Endothelial cell of umbilical vein (primary cell): ENCODE measurements around the gene PCNX1. TPM values are rescaled to one million over a fixed set of nuclear protein-coding genes. Genes with fewer than 3 reads are reported as not detected.

Source experiments
- BruUV-seq: library from RNA; stranded (reverse); fragments of 400-500 nt; replicated peaks from 2 replicates; lab custom pipeline; 2021; lab: Mats Ljungman, UMichigan
- CTCF ChIA-PET: fragments of 300-600, 350-600 bp; sonication (Branson Sonifier 250); formaldehyde crosslinking; loops from one replicate; lab custom pipeline; 2021; ENCODE audit warnings: antibody characterized with exemption, inconsistent platforms; lab: Charles Lee
- POLR2A ChIA-PET: fragments of 300-600, 350-600 bp; sonication (Branson Sonifier 250); formaldehyde crosslinking; loops from one replicate; lab custom pipeline; 2021; ENCODE audit warnings: antibody characterized with exemption, inconsistent platforms; lab: Charles Lee
- DNase-seq: peaks from one replicate; pipeline ENCODE4 v3.0.0-alpha.2; 2011; ENCODE audit warnings: low read depth, low spot score
- FAIRE-seq: peaks from 2 replicates; lab custom pipeline; 2011; peaks lifted over from hg19 to GRCh38; lab: Jason Lieb, UNC
- H2AFZ ChIP-seq: 2 replicates; pipeline ENCODE4 v1.6.0; 2012; ENCODE audit warnings: low read depth, low read length, control low read depth, inconsistent platforms
- H3K27ac ChIP-seq: 2 replicates; pipeline ENCODE4 v1.5.1; 2011; ENCODE audit warnings: low read depth, mild to moderate bottlenecking, control low read depth, low read length, moderate library complexity; ENCODE audit not compliant: insufficient read depth
- H3K27me3 ChIP-seq, 2 experiments: 2 replicates each; pipeline versions ENCODE4 v1.6.0 to v1.6.1; 2011; ENCODE audit warnings: low read length in 2 of 2, mixed read lengths in 1 of 2; ENCODE audit not compliant: control insufficient read depth in 2 of 2, insufficient read depth in 2 of 2
- H3K36me3 ChIP-seq, 2 experiments: 2 replicates in 1 of 2; 3 replicates in 1 of 2; pipeline ENCODE4 v1.5.1; 2011; ENCODE audit warnings: low read length in 2 of 2, mild to moderate bottlenecking in 1 of 2, moderate library complexity in 1 of 2; ENCODE audit not compliant: control insufficient read depth in 2 of 2, insufficient read depth in 2 of 2; ENCODE audit errors: extremely low read depth in 1 of 2
- H3K4me1 ChIP-seq: 3 replicates; pipeline ENCODE4 v1.5.1; 2011; ENCODE audit warnings: mild to moderate bottlenecking, low read length; ENCODE audit not compliant: control insufficient read depth, insufficient read depth; ENCODE audit errors: extremely low read depth
- H3K4me2 ChIP-seq: 2 replicates; pipeline ENCODE4 v1.6.1; 2011; ENCODE audit warnings: low read length, control low read depth, mixed read lengths; ENCODE audit not compliant: insufficient read depth
- H3K4me3 ChIP-seq, 3 experiments: fragments of 200-600 bp in 1 of 3; sonication (generic), shearing (Covaris generic) in 1 of 3; replicated peaks in 1 of 3; 2 replicates each; pipeline ENCODE4 v1.5.1; 2011 to 2016; ENCODE audit warnings: control low read depth in 3 of 3, low read length in 3 of 3, mild to moderate bottlenecking in 2 of 3, inconsistent platforms in 1 of 3, low read depth in 1 of 3, moderate library complexity in 1 of 3; ENCODE audit not compliant: insufficient read depth in 1 of 3
- H3K79me2 ChIP-seq: 2 replicates; pipeline ENCODE4 v1.6.0; 2012; ENCODE audit warnings: low read length, inconsistent platforms; ENCODE audit not compliant: control insufficient read depth, insufficient read depth
- H3K9ac ChIP-seq: replicated peaks from 2 replicates; pipeline ENCODE3; 2011; ENCODE audit warnings: low read length, control low read depth; ENCODE audit not compliant: insufficient read depth; ENCODE audit errors: extremely low read depth
- H3K9me1 ChIP-seq: replicated peaks from 3 replicates; pipeline ENCODE4 v1.6.0; 2011; ENCODE audit warnings: mild to moderate bottlenecking, low read length; ENCODE audit not compliant: control insufficient read depth, insufficient read depth; ENCODE audit errors: extremely low read depth
- H3K9me3 ChIP-seq: replicated peaks from 2 replicates; pipeline ENCODE4 v1.5.1; 2012; ENCODE audit warnings: low read length, inconsistent platforms; ENCODE audit not compliant: control insufficient read depth, insufficient read depth
- H4K20me1 ChIP-seq: replicated peaks from 2 replicates; pipeline ENCODE3; 2011; ENCODE audit warnings: mild to moderate bottlenecking, low read length; ENCODE audit not compliant: control insufficient read depth, insufficient read depth; ENCODE audit errors: extremely low read depth
- EZH2 ChIP-seq: IDR thresholded peaks from 2 replicates; pipeline ENCODE4 v1.6.1; 2012; ENCODE audit warnings: borderline replicate concordance, low read depth, mild to moderate bottlenecking, moderate library complexity, low read length, inconsistent platforms; ENCODE audit not compliant: severe bottlenecking
- FOS ChIP-seq: IDR thresholded peaks from 2 replicates; pipeline ENCODE4 v1.6.1; 2011; ENCODE audit warnings: mild to moderate bottlenecking, low read length, moderate library complexity, borderline replicate concordance; ENCODE audit not compliant: insufficient read depth
- GATA2 ChIP-seq: IDR thresholded peaks from 2 replicates; pipeline ENCODE4 v1.7.0; 2011; ENCODE audit warnings: low read depth, mild to moderate bottlenecking, moderate library complexity, mixed read lengths, low read length; ENCODE audit not compliant: insufficient read length, insufficient read depth
- JUN ChIP-seq: IDR thresholded peaks from 2 replicates; pipeline ENCODE4 v1.6.1; 2011; ENCODE audit warnings: borderline replicate concordance, low read depth; ENCODE audit not compliant: insufficient read length, insufficient read depth
- MYC ChIP-seq: IDR thresholded peaks from one replicate; pipeline ENCODE4 v1.6.1; 2011; ENCODE audit warnings: mild to moderate bottlenecking, low read depth, low read length
- POLR2A ChIP-seq: IDR thresholded peaks from 2 replicates; pipeline ENCODE4 v1.6.1; 2012; ENCODE audit warnings: low read depth, mild to moderate bottlenecking, control low read depth, low read length
- POLR2AphosphoS5 ChIP-seq: IDR thresholded peaks from 2 replicates; pipeline ENCODE4 v1.6.1; 2012; ENCODE audit warnings: low read depth, mild to moderate bottlenecking, control low read depth, low read length, moderate library complexity; ENCODE audit not compliant: insufficient read depth
- dilution Hi-C: fragments of 300-500 bp; cut with MboI; formaldehyde crosslinking; loops from one replicate; pipeline ENCODE4 v1.15.0; 2019; ENCODE audit warnings: low sequenced_read_pairs; ENCODE audit not compliant: extremely low pct_ligation_motif_present
- intact Hi-C: fragments of 100-400 bp; cut with micrococcal nuclease; formaldehyde crosslinking; loops from one replicate; pipeline ENCODE4 v1.10.0; 2022
- polyA plus RNA-seq, 4 experiments: library from polyadenylated mRNA; depleted of rRNA in 3 of 4; stranded (reverse) in 3 of 4; unstranded in 1 of 4; fragments of >200 nt; gene quantifications; 2 replicates each; pipeline versions ENCODE4 v1.2.1 to v1.2.3, GENCODE V29; 2011 to 2012; ENCODE audit warnings: missing spikeins in 1 of 4
- total RNA-seq: library from RNA; stranded (reverse); gene quantifications from 2 replicates; pipeline ENCODE4 v1.2.3, GENCODE V29; 2021
- TF ChIP-seq, protein P1 (sequence below): IDR thresholded peaks from 2 replicates; pipeline ENCODE4 v1.6.1; 2011; ENCODE audit not compliant: insufficient read depth, insufficient read length
- TF ChIP-seq, protein P2 (sequence below), 2 donors: IDR thresholded peaks; 1 replicate in 1 of 2; 2 replicates in 1 of 2; pipeline ENCODE4 v1.5.1; 2011; ENCODE audit warnings: low read length in 2 of 2, mild to moderate bottlenecking in 2 of 2, moderate library complexity in 2 of 2, control low read depth in 1 of 2, inconsistent platforms in 1 of 2, low read depth in 1 of 2; ENCODE audit not compliant: insufficient read depth in 1 of 2; ENCODE audit errors: extremely low read depth in 1 of 2

Gene PCNX1
- total and polyA plus RNA-seq, 2 donors (not counting 3 experiments of a cell fraction or from before 2014, with no cell fraction given): 21.4 to 40.5 TPM

DNA sequence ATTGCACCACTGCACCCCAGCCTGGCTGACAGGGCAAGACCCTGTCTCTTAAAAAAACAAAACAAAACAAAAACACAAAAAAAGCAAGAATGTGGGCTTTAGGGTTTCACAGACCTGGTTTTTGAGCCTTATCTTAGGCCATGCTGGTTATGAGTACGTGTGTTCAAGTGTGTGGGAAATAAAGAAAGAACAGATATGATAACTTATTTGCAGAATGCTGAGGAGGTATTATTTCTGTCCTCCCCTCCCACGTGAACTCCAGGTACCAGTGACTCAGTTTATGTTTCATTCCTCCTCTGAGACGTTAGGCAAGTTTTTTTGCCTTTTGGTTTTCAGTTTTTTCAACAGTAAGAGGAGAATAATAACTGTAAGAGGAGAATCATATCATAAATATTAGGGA lies 49.3 kb downstream of the PCNX1 start:
- Histone ChIP-seq H3K9me3 (no peaks in the 10 kb centered on the region), H3K4me1 (no peaks in the 10 kb centered on the region), H2AFZ (no peak overlapping the region), H3K9ac (no peak overlapping the region), H3K4me2 (no peak overlapping the region), H3K79me2 (peaks cover 7% of the 10 kb centered on the region), H3K27ac (no peak overlapping the region), H3K27me3 (no peaks in the 10 kb centered on the region), H4K20me1 (peaks cover 3% of the 10 kb centered on the region), H3K36me3 (no peaks in the 10 kb centered on the region), H3K9me1 (no peaks in the 10 kb centered on the region), H3K4me3 (no peak overlapping the region)
- dilution Hi-C loops (no loop called here), intact Hi-C loops (loop anchor here (1.0 kb wide), 2 partner anchors 49 to 139 kb away; partner anchors contain the start of gene PCNX1)
- CTCF ChIA-PET: interaction anchor here (1.0 to 5.6 kb wide), 9 partner anchors 16 to 333 kb away, joined by 3 to 99 read pairs (median 9); partner anchors contain the start of gene PCNX1
- FAIRE-seq: no peak
- BruUV-seq: no TSS peak
- TF ChIP-seq FOS: no peak
- TF ChIP-seq, protein P1, sequence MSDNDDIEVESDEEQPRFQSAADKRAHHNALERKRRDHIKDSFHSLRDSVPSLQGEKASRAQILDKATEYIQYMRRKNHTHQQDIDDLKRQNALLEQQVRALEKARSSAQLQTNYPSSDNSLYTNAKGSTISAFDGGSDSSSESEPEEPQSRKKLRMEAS: no peak
- TF ChIP-seq EZH2: no peak
- TF ChIP-seq, protein P2, sequence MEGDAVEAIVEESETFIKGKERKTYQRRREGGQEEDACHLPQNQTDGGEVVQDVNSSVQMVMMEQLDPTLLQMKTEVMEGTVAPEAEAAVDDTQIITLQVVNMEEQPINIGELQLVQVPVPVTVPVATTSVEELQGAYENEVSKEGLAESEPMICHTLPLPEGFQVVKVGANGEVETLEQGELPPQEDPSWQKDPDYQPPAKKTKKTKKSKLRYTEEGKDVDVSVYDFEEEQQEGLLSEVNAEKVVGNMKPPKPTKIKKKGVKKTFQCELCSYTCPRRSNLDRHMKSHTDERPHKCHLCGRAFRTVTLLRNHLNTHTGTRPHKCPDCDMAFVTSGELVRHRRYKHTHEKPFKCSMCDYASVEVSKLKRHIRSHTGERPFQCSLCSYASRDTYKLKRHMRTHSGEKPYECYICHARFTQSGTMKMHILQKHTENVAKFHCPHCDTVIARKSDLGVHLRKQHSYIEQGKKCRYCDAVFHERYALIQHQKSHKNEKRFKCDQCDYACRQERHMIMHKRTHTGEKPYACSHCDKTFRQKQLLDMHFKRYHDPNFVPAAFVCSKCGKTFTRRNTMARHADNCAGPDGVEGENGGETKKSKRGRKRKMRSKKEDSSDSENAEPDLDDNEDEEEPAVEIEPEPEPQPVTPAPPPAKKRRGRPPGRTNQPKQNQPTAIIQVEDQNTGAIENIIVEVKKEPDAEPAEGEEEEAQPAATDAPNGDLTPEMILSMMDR (IDR thresholded peaks at IDR 0.05; ENCODE audit: extremely low read depth in 1 of 2, insufficient read depth in 1 of 2, low read depth in 1 of 2, low read length in 2 of 2): no peak
- no peak for TF ChIP-seq GATA2
- no peak for TF ChIP-seq JUN
- TF ChIP-seq POLR2AphosphoS5: no peak
- no peak for TF ChIP-seq POLR2A
- no peak for TF ChIP-seq MYC
- DNase-seq: no peak
- POLR2A ChIA-PET: no interaction called here
